Measurements from ENCODE around the gene SLC6A9. TPM values are rescaled to one million over a fixed set of nuclear protein-coding genes. Genes with fewer than 3 reads are reported as not detected.

Gene SLC6A9
- total RNA-seq, 1 experiment from 2014 or later = 9.2 TPM

GRCh38 chr1:44073528-44073927 is 42.3 kb upstream of the SLC6A9 start:
- no peaks in the 10 kb centered on the region for H3K27me3 ChIP-seq (ENCODE audit: control insufficient read depth, insufficient read depth, low read length)
- BruUV-seq (replicated peaks) = no TSS peak
- no peak for ATAC-seq
- POLR2A ChIA-PET = interaction anchor here (0.7 kb wide), 1 partner anchor 8 kb away, joined by 6 read pairs; no protein-coding TSS in a partner anchor
- no peaks in the 10 kb centered on the region for H3K4me1 ChIP-seq (ENCODE audit: control insufficient read depth, insufficient read depth, low read length)
- intact Hi-C loops (cut with micrococcal nuclease; ENCODE audit: unreplicated experiment) (no loop called here), in situ Hi-C loops (cut with HindIII; ENCODE audit: low pct_unique_long_range_greater_than_20kb, low sequenced_read_pairs) (no loop called here)
- CTCF ChIA-PET = interaction anchor here (0.6 to 0.8 kb wide), 2 partner anchors 9 to 32 kb away, joined by 6 to 11 read pairs; no protein-coding TSS in a partner anchor
- no peak for TF ChIP-seq SIN3A (IDR thresholded peaks at IDR 0.05; ENCODE audit: borderline replicate concordance, insufficient read depth, low read depth, low read length)
- no peak for TF ChIP-seq CTCF (IDR thresholded peaks at IDR 0.05)
- TF ChIP-seq TCF7L2 (IDR thresholded peaks at IDR 0.05; ENCODE audit: low read depth, low read length) = no peak
- no peak for TF ChIP-seq POLR2AphosphoS5 (IDR thresholded peaks at IDR 0.05; ENCODE audit: low read depth, low read length)
- TF ChIP-seq REST (IDR thresholded peaks at IDR 0.05; ENCODE audit: insufficient read depth in 1 of 2, low read depth in 2 of 2, low read length in 1 of 2) = no peak
- H3K36me3 ChIP-seq (ENCODE audit: control insufficient read depth, insufficient read depth, low read length) = no peaks in the 10 kb centered on the region
- no peak overlapping the region for H3K4me3 ChIP-seq (ENCODE audit: low read depth in 2 of 2, low read length in 2 of 2)
- no peak overlapping the region for H3K27ac ChIP-seq (ENCODE audit: low read length)
- DNase-seq (ENCODE audit: low read depth, low spot score) = no peak
- no peaks in the 10 kb centered on the region for H3K9me3 ChIP-seq (ENCODE audit: control insufficient read depth, insufficient read depth, low read depth, low read length)

GRCh38 chr1:44072821-44073220 is 41.6 kb upstream of the SLC6A9 start:
- Histone ChIP-seq H3K27ac (ENCODE audit: low read length) (no peak overlapping the region), H3K4me1 (ENCODE audit: control insufficient read depth, insufficient read depth, low read length) (no peaks in the 10 kb centered on the region), H3K27me3 (ENCODE audit: control insufficient read depth, insufficient read depth, low read length) (no peaks in the 10 kb centered on the region), H3K4me3 (ENCODE audit: low read depth in 2 of 2, low read length in 2 of 2) (no peak overlapping the region), H3K9me3 (ENCODE audit: control insufficient read depth, insufficient read depth, low read depth, low read length) (no peaks in the 10 kb centered on the region), H3K36me3 (ENCODE audit: control insufficient read depth, insufficient read depth, low read length) (no peaks in the 10 kb centered on the region)
- BruUV-seq (replicated peaks) = no TSS peak
- in situ Hi-C loops (cut with HindIII; ENCODE audit: low pct_unique_long_range_greater_than_20kb, low sequenced_read_pairs) (no loop called here), intact Hi-C loops (cut with micrococcal nuclease; ENCODE audit: unreplicated experiment) (no loop called here)
- no peak for DNase-seq (ENCODE audit: low read depth, low spot score)
- ATAC-seq = no peak
- ChIA-PET CTCF (interaction anchor here (0.8 kb wide), 1 partner anchor 31 kb away, joined by 6 read pairs; no protein-coding TSS in a partner anchor), POLR2A (interaction anchor here (0.7 kb wide), 1 partner anchor 9 kb away, joined by 6 read pairs; no protein-coding TSS in a partner anchor)
- TF ChIP-seq REST (IDR thresholded peaks at IDR 0.05; ENCODE audit: insufficient read depth in 1 of 2, low read depth in 2 of 2, low read length in 1 of 2) = no peak

Data from Panc1 (cell line).